Suprapubic skin (tissue), 4 donors: ENCODE data around the gene PDE7B. TPM values are rescaled to one million over a fixed set of nuclear protein-coding genes. Genes with fewer than 3 reads are reported as not detected.

Experiments
- DNase-seq, 2 donors: peaks; one replicate each; pipeline ENCODE4 v3.0.0-alpha.2; 2019; ENCODE audit warnings: low spot score in 2 of 2
- H3K27ac ChIP-seq: fragments of 200-600 bp; sonication (generic); one replicate; pipeline ENCODE4 v1.5.1; 2019
- H3K27me3 ChIP-seq: fragments of 200-600 bp; sonication (generic); one replicate; pipeline ENCODE4 v1.5.1; 2019
- H3K36me3 ChIP-seq: fragments of 200-600 bp; sonication (generic); one replicate; pipeline ENCODE4 v1.5.1; 2019
- H3K4me1 ChIP-seq: fragments of 200-600 bp; sonication (generic); one replicate; pipeline ENCODE4 v1.5.1; 2019
- H3K4me3 ChIP-seq: fragments of 200-600 bp; sonication (generic); one replicate; pipeline ENCODE4 v1.5.1; 2019; ENCODE audit warnings: mild to moderate bottlenecking
- H3K9me3 ChIP-seq: fragments of 200-600 bp; sonication (generic); one replicate; pipeline ENCODE4 v1.5.1; 2019
- CTCF ChIP-seq, 2 donors: fragments of 200-600 bp in 1 of 2; fragments of 450-650 bp in 1 of 2; sonication (generic) in 1 of 2; IDR thresholded peaks; one replicate each; pipeline ENCODE4 v1.5.1; 2016 to 2019; ENCODE audit warnings: antibody characterized with exemption in 2 of 2, mild to moderate bottlenecking in 1 of 2, moderate library complexity in 1 of 2
- EP300 ChIP-seq: sonication (generic); formaldehyde crosslinking; IDR thresholded peaks from one replicate; pipeline ENCODE4 v1.6.1; 2017; ENCODE audit warnings: antibody characterized with exemption
- POLR2A ChIP-seq, 2 donors: fragments of 450-650 bp; IDR thresholded peaks; one replicate each; pipeline ENCODE4 v1.6.1; 2017; ENCODE audit warnings: antibody characterized with exemption in 2 of 2, mild to moderate bottlenecking in 2 of 2, moderate library complexity in 2 of 2
- POLR2AphosphoS5 ChIP-seq, 3 donors: sonication (generic); formaldehyde crosslinking; IDR thresholded peaks; one replicate each; pipeline ENCODE4 v1.6.1; 2017; ENCODE audit warnings: antibody characterized with exemption in 3 of 3
- WGBS: methylation state at CpG from one replicate; pipeline ENCODE4 v1.1.5; 2018; 5-methylcytosine and 5-hydroxymethylcytosine counted together
- total RNA-seq, 4 donors: library from RNA; depleted of rRNA; stranded (reverse); fragments of >200 nt; gene quantifications; one replicate each; pipeline ENCODE4 v1.1.0, GENCODE V29; 2016

PDE7B gene
- total RNA-seq, 4 donors from 2014 or later: 0.26 to 1.2 (median 0.62) TPM

DNA sequence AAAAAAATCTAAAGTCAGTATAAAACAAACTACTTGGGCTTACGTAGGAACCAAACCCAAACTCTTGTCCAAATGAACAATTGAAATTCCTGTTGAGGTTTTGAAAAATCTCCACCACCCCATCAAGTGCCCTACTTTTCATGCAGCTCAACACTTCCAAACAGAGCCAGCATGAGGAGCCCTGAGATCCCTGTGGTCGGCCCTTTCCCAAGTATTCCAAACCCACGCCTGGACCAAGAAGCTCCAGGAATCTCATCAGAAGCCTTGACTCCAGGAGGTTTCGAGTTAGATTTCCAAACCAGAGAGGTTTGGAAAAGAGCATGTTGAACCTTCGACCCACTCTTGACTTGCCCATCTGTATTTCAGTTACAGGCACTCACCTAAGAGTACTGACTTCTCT lies 219.3 kb downstream of the PDE7B start:
- WGBS: 87% methylated on average over 5 of the region's 5 CpGs
- Histone ChIP-seq H3K36me3 (no peaks in the 10 kb centered on the region), H3K4me3 (no peak overlapping the region), H3K27ac (no peak overlapping the region), H3K4me1 (peaks cover 4% of the 10 kb centered on the region), H3K27me3 (no peaks in the 10 kb centered on the region), H3K9me3 (no peaks in the 10 kb centered on the region)
- TF ChIP-seq EP300 (no peak), POLR2A (IDR thresholded peaks at IDR 0.05) (no peak), POLR2AphosphoS5 (IDR thresholded peaks at IDR 0.05) (no peak), CTCF (IDR thresholded peaks at IDR 0.05) (no peak)
- DNase-seq: no peak

GRCh38 chr6:136072691-136073090 lies 221.2 kb downstream of the PDE7B start:
- whole genome bisulfite sequencing: 100% methylated on average over 7 of the region's 7 CpGs
- Histone ChIP-seq H3K27ac (no peak overlapping the region), H3K27me3 (no peaks in the 10 kb centered on the region)

DNA sequence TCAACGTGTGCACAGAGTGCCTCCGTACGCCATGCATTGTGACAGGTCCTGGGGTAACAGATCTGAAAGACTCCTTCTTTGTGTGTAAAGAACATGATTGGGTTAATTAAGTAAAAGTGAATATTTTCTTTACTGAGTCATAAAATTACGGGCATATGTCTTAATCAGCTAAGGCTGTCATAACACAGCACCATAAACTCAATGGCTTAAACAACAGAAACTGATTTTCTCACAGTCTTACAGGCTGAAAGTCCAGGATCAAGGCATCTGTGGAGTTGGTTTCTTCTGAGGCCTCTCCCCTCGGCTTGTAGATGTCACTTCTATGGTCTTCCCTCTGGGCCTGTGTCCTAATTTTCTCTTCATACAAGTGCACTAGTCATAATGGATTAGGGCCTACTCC lies 221.7 kb downstream of the PDE7B start:
- no peak for DNase-seq
- WGBS: 87% methylated on average over 5 of the region's 5 CpGs
- H3K36me3 ChIP-seq: no peaks in the 10 kb centered on the region
- no peak overlapping the region for H3K27ac ChIP-seq
- no peaks in the 10 kb centered on the region for H3K27me3 ChIP-seq
- no peak overlapping the region for H3K4me3 ChIP-seq
- H3K4me1 ChIP-seq: peaks cover 4% of the 10 kb centered on the region
- no peaks in the 10 kb centered on the region for H3K9me3 ChIP-seq
- TF ChIP-seq POLR2AphosphoS5 (IDR thresholded peaks at IDR 0.05) (no peak), EP300 (no peak), POLR2A (IDR thresholded peaks at IDR 0.05) (no peak)

More at GRCh38 chr6:136072691-136073090, 221.2 kb downstream of the PDE7B start:
- TF ChIP-seq POLR2A (IDR thresholded peaks at IDR 0.05) (no peak), CTCF (IDR thresholded peaks at IDR 0.05) (no peak)
- Histone ChIP-seq H3K4me1 (peaks cover 4% of the 10 kb centered on the region), H3K4me3 (no peak overlapping the region), H3K36me3 (no peaks in the 10 kb centered on the region), H3K9me3 (no peaks in the 10 kb centered on the region)
- DNase-seq: no peak

DNA sequence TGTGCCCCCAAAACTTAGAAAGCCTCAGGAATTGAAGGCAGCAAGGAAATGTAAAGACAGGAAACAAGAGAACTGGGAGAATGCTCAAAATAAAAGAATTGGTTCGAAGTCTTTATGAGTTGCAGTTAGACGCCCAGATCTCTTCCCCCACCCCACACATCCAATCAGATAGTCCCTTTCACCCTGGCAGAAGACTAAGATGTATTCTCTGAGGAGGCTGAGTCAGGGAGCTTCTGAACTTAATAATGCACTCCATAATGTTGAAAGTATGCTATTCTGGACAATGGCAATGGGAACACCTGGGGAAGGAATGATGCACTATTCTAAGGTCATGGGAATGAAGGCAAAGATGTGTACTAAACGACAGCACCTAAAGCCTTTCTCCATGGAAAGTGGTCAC lies 225.0 kb downstream of the PDE7B start:
- Histone ChIP-seq H3K4me1 (no peaks in the 10 kb centered on the region), H3K27ac (no peak overlapping the region), H3K9me3 (no peaks in the 10 kb centered on the region), H3K4me3 (no peak overlapping the region), H3K27me3 (no peaks in the 10 kb centered on the region), H3K36me3 (no peaks in the 10 kb centered on the region)
- WGBS: 82% methylated on average over 3 of the region's 3 CpGs
- no peak for TF ChIP-seq POLR2A (IDR thresholded peaks at IDR 0.05)
- TF ChIP-seq CTCF (IDR thresholded peaks at IDR 0.05): no peak
- no peak for TF ChIP-seq EP300
- TF ChIP-seq POLR2AphosphoS5 (IDR thresholded peaks at IDR 0.05): no peak
- no peak for DNase-seq

DNA sequence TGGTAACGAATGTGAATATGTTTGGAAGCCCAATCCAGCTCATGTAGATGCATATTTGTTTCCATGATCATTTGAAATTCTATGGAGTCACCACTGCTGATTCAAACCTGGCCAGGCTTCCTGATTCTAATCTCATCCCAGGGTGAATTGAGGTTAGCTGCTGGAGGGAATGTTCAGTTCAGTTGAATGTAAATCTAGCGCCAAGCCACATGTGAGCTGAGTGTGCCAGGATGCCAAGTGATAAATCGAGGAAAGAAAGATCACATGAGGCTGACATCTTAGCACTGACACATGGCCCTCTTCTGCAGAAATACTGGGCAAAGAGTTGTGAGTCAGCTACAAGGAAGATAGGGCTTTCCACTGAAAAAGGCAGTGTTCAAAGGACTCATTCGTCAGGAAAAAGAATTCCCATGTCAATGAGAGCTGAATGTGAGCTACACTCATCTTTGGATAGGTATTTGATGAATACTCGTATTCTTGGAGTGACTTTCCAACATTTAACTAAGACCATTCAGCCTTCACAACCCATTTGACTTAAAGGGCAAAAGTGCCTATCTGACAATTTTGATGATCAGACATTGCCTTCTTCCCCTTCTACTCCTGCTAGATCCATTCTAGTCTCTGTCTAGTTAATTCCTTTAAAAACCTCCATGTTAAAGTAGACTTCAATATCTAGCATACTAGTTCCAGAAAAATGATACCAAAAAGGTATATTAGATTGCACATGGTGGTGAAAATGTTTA lies 226.5 kb downstream of the PDE7B start:
- Histone ChIP-seq H3K27me3 (no peaks in the 10 kb centered on the region), H3K4me3 (no peak overlapping the region), H3K36me3 (no peaks in the 10 kb centered on the region), H3K9me3 (no peaks in the 10 kb centered on the region), H3K4me1 (no peaks in the 10 kb centered on the region), H3K27ac (no peak overlapping the region)
- no peak for DNase-seq
- TF ChIP-seq CTCF (IDR thresholded peaks at IDR 0.05) (no peak), EP300 (no peak), POLR2AphosphoS5 (IDR thresholded peaks at IDR 0.05) (no peak), POLR2A (IDR thresholded peaks at IDR 0.05) (no peak)
- 44% methylated on average over 5 of the region's 5 CpGs for WGBS
